Measurements from ENCODE around the gene COL11A2. TPM values are rescaled to one million over a fixed set of nuclear protein-coding genes. Genes with fewer than 3 reads are reported as not detected.

Gene COL11A2
- polyA plus RNA-seq, 5 donors: 3.0 to 10.8 (median 3.8) TPM

DNA sequence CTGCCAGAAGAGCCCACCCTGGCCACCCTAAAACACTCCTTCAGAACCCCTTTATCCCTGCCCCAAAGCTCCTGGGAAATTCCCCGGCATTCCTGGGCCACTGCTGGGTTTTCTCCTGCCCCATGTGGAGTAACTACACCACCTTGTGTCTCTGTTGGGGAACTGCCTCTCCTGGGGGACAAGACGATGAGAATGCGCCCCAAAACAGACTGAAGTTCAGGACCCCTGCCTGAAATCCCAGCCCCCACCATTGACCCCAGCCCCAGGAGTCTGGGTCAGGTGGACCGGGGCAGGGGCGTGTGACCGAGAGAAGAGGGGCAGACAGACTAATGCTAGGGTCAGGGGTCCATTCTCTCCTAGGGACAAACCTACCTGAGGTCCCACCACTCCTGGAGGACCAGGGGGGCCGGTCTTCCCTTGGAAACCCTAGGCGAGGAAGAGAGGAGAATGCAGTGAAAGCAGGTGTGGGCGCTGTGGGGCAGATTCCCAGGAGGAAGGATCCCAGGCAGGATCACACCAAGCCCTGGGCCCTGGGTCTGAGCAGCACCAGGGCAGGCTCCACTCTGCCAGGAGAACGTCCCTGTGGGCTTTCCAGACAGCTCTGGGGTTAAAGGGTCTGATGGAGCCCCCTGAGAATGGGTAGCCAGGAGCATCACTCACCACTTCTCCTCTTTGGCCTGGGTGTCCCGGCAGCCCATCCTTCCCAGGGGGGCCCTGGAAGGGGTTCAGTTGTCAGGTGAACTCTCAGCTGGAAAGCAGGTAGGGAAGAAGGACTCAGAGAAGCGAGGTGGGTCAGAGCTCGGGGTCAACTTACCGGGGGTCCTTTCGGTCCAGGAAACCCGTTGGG lies 19.4 kb downstream of the COL11A2 start:
- DNase-seq: no peak

DNA sequence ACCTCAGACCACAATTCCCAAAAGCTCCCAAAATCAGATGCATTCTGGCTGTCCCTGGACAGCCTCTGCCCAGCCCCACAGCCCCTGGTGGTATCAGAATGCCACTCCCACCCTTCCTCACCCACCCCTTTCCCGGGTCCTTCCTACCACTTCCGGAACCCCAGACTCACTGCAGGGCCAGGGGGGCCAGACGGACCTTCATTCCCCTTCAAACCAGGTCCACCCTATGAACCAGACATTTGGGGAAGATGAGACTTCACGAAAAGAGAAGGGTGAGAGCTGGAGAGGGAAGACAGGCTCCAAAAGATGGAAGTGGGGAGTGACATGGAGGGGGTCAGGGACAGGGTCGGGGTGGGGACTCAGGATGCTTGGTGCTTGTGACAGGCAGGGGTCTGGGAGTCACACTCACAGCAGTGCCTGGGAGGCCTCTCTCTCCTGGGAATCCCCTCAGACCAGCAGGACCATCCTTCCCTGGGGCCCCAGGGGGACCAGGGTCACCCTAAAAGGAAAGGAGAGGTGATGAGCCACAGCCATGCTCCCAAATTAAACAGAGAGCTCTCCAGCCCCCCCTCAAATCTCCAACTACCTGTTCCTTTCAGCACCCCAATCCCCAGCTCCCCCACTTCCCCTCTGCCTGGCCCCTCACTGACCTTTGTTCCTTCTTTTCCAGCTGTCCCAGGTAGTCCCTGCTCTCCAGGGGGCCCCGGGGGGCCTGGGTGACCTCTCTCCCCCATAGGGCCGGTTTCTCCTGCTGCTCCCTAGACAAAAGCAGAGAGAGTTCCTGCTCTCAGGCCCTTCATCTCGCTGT lies 20.2 kb downstream of the COL11A2 start:
- DNase-seq: no peak

DNA sequence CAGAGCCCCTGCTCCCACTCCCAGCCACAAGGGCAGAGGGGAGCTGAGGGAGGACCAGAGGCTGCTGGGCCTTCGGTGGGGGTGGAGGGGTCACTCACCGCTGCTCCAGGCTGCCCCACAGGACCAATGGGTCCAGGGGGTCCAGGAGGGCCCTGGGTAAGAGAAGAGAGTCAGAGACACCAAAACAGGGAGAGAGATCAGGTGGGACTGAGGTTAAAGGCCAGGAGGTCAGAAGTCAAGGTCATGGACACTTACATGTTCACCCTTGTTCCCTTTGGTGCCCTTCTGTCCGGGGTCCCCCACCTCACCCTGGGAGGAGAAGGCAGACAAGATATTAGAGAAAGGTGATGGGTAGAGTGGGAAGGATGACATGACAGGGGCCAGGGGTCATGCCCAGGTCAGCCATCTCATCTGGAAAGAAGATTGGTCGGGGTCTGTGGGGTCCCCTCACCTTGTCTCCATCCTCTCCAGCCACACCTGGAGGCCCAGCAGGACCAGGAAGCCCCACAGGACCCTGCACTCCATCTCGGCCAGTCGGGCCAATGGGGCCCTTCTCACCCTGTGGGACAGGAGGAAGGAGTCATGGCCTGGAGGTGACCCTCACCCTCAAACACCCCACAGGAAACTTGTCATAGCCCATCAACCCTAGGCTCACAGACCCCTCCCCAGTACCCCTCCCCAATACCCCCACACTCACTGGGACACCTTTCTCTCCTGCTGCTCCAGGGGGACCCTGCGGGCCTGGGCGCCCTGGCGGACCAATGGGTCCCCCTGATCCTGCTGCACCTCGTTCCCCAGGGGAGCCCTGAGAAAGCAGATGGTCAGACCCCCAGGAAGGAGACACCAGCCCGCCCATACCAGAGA lies 21.0 kb downstream of the COL11A2 start:
- DNase-seq: no peak

DNA sequence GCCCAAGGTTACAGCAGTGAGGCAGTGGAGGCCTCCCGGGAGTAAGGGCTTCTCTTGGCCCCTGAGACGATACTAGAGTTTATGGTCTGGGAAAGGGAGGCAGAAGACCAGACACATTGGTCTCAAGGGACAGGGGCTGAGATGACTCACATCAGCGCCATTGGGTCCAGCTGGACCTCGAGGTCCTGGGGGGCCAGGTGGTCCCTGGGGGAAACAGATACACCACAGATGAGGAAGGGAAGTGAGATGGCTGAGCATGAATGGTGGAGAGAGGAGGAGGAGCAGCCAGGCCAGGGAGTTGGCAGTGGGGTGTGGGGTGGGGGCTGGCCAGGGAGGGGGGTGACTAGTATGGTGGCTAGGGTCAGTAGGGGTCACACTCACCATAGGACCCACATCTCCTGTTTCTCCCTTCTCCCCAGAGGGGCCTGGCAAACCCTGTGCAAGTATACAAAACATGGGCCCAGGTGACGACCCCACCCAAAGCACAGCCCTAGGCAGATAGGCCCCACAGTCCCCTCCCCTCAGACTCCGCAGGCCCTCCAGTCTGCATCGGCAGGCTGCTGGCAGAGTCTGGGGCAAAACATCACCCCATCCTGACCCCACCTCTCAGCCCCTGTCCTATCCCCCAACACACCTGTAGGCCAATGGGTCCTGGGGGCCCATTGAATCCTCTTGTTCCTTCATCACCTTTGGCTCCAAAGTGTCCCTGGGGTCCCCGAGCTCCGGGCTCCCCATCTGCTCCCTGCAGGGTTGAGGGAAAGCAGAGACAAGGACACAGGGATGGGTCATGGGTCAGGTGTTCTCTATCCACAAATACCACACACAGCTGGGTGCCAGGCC lies 21.9 kb downstream of the COL11A2 start:
- DNase-seq: no peak

DNA sequence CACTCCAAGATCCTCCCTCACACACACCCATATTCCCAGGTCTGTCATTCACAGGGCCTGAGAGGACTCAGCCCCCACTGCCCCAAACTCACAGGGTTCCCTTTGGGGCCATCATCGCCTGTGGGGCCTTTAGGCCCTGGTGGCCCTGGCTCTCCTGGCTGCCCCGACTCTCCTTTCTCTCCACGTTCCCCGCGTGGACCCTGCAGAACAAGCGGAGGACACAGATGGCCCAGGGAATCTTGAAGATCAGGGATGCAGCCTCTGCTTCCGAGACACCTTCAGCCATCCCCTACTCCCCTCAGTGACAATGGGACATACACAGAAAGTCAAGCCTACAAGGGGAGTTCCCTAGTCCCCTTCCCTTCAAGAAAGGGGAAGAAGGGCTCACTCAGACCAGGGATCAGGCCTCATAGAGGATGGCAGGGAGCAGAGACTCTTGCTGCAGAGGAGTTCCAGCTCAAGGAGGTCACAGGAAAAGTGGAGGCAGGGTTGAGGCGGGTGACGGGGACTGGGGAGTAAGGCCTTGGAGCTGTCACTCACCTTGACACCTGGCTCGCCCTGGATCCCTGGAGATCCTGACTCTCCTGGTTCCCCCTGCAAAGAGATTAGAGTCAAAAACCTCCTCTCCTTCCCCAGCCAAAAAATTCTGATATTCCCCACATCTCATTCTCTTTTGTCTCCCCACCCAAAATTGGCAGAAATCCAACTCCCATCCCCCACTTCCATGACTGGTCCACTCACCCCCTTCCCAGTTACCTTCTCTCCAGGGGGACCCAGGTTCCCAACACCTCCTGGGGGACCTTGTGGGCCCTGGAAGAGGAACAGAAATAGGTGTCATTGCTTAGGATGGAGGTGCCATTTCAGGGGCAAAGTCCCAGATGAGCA lies 22.7 kb downstream of the COL11A2 start:
- no peak for DNase-seq

DNA sequence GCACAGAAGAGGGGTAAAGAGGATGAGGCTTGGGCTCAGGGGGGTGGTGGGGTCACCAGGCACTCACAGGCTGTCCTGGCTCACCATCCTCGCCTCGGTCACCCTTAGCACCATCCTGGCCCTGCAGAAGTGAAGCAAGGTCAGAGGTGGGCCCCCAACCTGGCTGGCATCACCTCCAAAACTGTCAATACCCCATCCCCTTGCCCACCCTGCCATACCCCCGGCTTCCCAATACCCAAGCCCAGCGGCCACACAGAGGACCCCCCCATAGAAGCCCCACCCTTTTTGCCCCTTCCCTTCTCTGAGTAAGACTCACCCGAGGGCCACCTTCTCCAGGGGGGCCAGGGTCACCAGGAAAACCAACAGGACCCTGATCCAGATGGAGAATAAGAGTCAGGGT lies 23.6 kb downstream of the COL11A2 start:
- DNase-seq: no peak

DNA sequence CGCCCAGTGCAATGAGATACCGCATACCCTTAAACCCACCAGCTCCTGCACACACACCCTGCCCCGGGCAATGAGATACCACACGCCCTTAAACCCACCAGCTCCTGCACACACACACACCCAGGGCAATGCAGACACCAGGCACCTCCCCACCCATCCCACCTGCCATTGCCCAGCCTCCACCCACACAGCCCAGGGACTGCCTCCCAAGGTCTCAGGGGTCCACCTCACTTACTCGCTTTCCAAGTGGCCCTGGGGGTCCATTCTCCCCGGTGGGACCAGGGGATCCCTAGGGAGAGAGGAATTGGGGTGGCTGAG lies 24.0 kb downstream of the COL11A2 start:
- DNase-seq: no peak

DNA sequence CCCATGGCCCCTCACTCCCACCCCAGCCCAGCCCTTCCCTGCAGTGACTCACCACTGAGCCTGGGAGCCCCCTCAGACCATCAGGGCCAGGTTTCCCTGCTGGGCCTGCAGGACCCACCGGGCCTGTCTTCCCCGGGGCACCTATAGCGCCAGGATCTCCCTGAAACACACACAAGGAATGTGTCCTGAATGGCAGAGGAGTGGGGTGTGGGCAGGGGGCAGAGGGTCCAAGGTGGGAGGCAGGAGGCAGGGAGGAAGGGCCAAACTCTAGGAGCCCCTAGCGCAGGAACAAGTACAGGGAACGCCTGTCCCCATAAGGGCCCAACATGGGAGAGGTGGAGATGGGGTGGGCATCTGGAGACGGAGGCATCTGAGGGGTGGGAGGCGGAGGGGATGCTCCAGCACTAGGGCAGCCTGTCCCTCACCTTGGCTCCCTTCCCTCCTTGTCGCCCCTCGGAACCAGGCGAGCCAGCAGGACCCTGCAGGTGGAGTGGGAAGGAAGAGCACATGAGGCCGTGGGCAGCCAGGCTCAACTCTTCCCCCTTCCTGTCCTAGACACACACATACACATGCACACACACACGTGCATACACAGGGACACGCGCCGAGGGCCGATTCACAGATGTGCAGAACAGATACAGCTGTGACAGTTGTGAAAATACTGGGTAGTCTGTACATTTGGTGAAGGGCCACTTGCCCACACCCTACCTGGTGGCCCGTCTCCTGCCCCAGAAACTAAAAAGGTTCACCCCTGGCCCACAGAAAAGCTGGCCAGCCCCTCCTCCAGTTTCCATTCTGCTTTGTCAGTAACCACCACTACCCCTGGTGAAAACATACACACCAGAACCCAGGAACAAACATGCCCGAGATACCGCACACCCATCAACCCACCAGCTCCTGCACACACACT lies 24.6 kb downstream of the COL11A2 start:
- no peak for DNase-seq

DNA sequence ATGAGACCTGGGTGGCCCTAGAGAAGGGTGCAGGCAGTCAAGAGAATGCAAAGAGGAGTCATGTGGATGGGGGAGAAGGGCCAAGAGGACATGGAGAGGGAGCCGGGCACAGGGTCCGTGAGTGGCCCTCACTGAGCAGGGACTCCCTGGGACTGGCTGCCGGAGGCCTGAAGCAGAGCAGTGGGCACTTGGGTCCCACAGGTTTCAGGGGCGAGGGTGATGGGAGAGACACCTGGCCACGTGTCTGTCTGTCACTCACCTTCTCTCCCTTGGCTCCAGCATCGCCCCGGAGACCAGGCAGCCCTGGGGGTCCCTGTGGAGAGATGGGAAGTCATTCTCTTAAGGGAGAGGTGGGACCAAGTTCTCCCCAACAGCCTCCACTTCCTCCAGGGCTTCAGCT lies 25.5 kb downstream of the COL11A2 start:
- no peak for DNase-seq

DNA sequence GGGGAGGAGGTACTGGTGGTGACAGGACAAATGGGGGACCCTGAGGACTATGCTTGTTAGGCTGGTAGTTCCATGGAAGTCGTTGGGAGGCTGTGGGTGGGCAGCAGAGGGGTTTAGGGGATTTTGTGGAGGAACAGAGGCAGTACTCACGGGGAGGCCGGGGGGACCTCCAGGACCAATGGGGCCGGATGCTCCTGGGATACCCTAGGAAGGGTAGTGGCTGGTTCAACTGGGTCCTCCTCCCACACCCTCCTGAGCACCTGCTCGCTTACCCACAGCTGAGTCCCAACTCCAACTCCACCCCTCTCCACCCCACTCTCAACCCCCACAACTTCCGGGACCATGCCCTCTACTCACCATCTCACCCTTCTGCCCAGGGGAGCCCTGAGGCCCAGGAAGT lies 25.9 kb downstream of the COL11A2 start:
- DNase-seq: no peak

DNA sequence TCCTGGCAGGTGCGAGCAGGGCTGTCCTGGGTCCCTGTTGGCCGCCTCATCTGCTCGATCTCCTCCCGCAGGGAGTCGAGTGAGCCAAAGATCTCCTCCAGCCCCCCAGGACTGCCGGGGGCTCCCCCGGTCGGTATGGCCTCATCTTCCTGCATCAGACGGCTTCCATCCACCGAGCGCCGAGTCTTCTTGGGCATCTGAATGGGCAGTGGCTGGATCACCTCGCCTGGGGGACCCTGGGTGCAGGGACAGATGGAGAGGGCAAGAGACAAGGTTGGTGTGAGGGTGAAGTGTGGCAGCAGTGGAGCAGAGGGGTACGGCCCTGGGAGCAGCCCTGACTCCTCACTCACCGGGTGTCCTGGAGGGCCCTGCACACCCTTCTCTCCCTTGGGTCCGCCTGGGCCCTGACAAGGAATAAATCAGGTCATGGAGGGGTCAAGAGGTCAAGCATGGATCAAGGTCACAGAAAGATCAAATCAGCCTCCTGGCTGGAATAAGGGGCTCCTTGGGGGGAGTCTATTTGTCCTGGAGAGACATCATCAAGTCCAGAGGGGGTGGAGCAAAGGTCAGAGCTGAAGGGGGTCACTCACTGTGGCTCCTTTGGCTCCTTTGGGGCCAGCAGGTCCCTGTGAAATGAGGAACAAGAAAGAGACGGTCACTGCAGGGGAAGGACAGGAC lies 26.5 kb downstream of the COL11A2 start:
- DNase-seq: no peak

DNA sequence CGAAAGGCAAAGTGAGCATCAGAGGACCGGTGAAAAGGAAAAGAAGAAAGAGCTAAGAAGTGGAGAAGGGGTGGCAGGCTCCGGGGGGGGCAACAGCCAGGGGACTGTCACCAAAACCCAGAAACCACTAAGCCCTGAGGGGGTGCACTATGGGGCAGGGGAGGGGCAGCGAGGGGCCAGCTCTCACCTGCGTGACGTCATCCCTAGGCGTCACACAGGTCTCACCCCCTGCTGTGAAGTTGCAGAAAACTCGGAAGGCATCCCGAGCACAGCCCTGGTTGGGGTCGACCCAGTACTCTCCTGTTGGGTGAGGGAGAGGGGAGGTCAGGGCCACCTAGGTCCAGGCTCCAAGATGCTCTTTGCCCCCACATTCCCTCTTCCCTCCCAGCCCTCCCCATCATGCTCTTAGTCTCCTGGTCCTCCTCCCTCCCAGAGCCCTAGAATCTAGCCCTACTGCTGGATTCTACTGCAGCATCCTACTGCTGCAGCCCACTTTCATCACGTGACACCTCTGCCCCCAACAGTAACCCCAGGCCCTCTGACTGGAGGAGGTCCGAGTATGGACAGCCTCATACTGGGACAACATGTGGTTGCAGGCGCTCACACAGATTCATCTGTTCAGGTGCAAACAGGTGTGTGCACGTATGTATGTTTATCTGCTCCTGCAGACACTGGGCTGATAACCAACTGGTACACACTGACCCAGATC lies 27.4 kb downstream of the COL11A2 start:
- DNase-seq: no peak

DNA sequence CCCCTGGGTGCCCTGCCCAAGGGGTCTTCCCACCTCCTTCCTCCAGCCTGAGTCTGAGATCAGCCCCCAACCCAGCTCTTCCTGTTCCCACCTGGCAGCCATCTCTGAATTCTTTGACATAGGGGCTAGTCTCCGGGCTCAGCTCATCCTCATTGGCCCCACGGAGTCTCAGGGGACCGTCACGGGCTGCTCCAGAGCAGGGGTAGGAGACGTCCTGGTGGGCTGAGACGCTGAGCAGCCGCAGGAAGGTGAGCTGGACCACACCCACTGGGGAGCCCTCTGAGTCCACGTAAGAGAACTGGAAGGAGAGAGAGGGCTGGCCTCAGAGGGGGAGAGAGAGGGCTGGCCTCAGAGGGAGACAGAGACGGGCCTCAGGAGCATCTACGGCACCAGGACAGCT lies 28.1 kb downstream of the COL11A2 start:
- DNase-seq: no peak

DNA sequence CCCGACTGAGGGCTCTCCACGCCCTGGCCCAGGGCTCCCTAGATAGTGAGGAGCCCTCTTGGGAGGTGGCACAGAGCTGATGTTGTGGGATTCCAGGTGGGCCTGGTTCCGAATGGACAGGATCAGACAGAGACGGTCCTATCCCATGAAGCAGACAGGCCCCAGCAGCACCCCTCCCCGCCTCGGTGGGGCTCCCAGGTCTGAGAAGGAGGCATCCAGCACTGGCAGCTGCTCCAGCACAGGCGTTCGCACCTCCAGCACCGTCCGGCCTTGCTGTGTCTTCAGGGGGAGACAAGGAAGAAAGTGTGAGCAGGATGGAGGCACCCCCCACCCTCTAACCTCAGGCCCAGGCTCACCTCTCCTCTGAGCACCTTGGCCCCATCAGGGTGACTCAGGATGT lies 28.7 kb downstream of the COL11A2 start:
- DNase-seq: no peak

DNA sequence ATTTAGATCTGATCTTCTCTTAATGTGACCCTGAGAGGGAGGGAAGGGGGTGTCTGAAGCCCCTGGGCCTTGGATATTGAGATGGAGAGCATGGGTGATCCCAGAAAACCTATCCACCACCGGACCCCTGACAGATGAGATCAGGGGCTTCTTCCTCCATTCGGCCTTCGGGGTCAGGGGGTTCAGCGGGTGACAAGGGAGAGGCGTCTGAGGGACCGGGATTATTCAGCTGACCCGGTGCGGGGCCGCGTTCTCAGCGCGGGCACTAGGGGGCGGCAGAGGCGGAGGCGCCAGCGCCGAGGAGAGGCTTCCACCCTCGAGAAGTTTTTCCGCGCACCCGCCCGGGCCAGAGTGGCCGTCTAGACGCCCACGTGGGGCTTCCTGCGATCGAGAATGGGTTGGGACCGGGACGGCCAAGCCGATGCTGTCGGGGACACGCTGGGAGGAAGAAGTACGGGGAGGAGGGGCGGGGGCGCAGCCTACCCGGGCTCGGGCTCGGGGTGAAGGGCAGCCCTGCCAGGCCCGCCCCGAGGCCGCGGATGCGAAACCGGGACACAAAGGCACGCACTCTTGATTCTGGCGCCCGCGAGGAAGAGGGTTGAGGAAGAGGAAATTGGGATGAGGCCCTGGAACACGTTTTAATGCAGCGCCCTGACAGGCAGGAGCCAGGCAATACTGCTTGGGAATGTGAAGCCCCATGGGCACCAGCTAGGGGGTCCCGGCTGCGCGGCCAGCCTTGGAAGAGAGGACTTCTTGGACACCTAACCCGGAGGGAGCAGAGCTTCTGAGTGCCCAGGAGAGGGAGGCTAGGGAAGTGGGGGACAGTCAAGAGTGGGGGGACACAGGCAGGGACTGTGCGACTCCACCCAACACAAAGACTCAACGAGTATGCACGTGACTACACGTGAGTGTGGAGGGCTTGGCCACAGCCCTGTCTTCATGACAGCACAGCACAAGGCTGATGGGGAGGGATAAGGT lies 30.6 kb downstream of the COL11A2 start:
- peak; percentile 51 to 57 for DNase-seq

DNA sequence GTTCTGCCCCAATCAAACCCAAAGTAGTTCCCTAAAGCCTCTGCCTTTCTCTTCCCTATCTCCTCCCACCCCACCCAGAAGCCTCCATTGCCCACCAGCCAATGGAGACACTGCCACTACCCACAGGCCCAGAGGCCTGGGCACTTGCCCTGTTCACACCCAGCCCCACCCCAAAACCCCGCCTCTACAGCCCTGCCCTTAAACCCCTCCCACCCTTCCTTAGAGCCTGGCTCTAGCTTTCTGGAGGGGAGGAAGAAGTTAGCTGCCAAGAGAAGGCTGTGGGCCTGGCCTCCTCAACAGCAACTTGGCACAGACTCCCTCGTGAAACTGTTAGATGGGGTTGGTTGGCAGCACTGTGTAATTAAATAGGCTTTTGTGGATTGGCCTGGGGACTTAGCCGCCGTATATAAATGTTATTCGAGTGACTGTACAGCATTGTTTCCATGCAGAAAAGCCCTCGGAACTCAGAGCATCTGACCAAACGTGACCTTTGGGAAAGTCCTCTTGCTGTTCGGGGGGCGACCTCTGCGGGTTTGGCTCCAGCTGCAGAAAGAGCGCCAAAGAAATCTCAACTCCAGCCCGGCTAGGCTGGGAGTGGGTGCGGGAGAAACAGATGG lies 31.4 kb downstream of the COL11A2 start:
- DNase-seq: peak; percentile 33 to 65
